IPS-15b (cell line): ENCODE measurements around the gene ATRAID.
"Not testable (repeated sequence)": the region's sequence is repeated elsewhere in the genome, so short reads cannot be mapped to it uniquely, and the experiment has no call there.

Experiments used
- H3K27me3 ChIP-seq: one replicate; pipeline ENCODE4 v1.6.1; 2013; ENCODE audit warnings: low read length; ENCODE audit not compliant: control insufficient read depth, insufficient read depth
- H3K36me3 ChIP-seq: one replicate; pipeline ENCODE4 v1.6.1; 2013; ENCODE audit warnings: low read length; ENCODE audit not compliant: control insufficient read depth, insufficient read depth
- H3K4me1 ChIP-seq: one replicate; pipeline ENCODE4 v1.6.1; 2013; ENCODE audit warnings: mild to moderate bottlenecking, low read length; ENCODE audit not compliant: control insufficient read depth, insufficient read depth
- H3K4me3 ChIP-seq: one replicate; pipeline ENCODE4 v1.5.1; 2013; ENCODE audit warnings: low read depth, low read length
- H3K9ac ChIP-seq: one replicate; pipeline ENCODE4 v1.6.1; 2013; ENCODE audit warnings: low read depth, mild to moderate bottlenecking, low read length
- H3K9me3 ChIP-seq: one replicate; pipeline ENCODE4 v1.6.1; 2013; ENCODE audit warnings: mild to moderate bottlenecking, low read length; ENCODE audit not compliant: control insufficient read depth, insufficient read depth

ATRAID gene, protein sequence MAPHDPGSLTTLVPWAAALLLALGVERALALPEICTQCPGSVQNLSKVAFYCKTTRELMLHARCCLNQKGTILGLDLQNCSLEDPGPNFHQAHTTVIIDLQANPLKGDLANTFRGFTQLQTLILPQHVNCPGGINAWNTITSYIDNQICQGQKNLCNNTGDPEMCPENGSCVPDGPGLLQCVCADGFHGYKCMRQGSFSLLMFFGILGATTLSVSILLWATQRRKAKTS

DNA sequence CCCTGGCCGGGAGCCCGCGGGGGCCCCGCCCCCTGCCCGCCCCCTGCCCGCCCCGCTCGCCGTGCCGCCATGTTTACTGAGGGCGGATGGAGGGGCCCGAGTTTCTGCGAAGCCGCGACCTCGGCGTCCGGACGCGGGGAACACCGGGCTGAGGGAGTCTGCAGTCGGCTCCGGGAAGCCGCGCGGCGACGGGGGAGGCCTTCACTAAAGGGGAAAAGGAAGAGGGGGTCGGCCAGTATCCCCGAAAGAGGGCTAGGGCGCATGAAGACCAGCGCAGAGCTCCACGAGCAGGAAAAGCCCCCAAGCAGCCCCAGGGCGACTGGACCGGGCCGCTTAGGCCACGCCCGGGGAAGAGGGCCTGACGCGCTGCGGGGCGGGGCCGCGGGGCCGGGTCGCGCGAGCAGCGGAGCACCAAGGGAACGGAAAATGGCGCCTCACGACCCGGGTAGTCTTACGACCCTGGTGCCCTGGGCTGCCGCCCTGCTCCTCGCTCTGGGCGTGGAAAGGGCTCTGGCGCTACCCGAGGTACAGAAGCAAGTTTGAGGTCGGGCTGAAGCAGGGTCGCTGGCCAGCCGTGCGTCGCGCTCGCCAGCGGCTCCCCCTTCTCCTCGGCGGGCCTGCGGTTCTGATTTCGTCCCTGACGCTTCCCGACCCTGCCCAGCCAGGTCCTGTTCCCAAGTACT is at the start of gene ATRAID, which contains the start of gene SLC5A6:
TSS of gene ATRAID (plus strand) at position 99 of the 683 bp plus-strand sequence. CDS start at position 427, 328 bp downstream.
TSS of gene SLC5A6 (minus strand) at position 326 of the 683 bp plus-strand sequence. CDS start 4,618 bp downstream, outside the sequence.
- H3K4me3 ChIP-seq, result peak within 1 kb of the TSS; percentile 95
- no peaks in the 10 kb centered on the region for H3K9me3 ChIP-seq
- H3K27me3 ChIP-seq, result no peaks in the 10 kb centered on the region
- peaks cover 20% of the 10 kb centered on the region for H3K36me3 ChIP-seq
- peak within 1 kb of the TSS; percentile 96 for H3K9ac ChIP-seq
- H3K4me1 ChIP-seq, result peaks cover 2% of the 10 kb centered on the region

DNA sequence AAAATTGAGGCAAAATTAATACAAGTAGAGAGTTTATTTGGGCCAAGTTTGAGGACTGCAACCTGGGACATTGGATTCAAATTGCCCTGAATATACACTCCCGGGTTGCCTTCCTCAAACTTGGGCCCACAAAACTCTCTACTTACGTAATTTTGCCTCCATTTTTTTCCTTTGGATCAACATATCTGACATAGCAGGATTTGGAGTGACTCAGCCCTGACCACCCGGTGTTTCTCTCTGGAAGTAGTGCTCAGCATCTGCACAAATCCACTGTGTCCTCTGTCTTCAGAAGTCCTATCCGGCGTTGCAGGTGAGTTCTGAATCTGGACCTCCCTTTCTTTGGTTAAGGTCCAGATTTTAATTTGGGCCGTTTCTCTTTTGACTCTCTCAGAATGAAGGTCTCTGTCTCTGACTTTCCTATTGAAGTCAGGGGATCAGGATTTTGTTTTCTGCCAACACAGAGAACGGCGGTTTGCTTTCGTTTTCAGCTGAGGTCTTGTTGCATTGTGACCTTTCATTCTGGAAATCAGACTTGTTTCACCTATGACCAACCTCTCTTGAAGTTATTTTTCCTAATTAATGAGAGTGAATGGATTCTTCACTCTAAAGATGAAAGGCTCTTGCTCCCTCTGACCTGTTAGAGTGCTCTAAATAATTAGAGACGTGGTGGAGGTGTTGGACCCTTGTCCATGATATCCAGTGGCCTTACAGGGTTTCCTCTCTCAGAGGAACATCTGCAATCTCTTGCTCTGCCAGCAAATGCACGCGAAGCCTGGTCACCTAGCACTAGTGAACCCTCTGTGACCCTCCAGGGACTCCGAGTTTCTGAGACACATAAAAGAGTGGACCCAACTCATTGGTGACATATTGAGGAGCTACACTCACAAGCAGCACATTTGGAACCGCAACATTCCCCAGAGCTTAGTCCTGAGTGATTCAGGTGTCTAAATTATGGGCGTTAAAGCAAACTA is 49.4 kb upstream of the ATRAID start:
- H3K27me3 ChIP-seq, result no peaks in the 10 kb centered on the region
- H3K9me3 ChIP-seq, result no peaks in the 10 kb centered on the region
- H3K36me3 ChIP-seq, result no peaks in the 10 kb centered on the region
- H3K4me1 ChIP-seq, result no peaks in the 10 kb centered on the region
- H3K4me3 ChIP-seq, result no peak overlapping the region
- H3K9ac ChIP-seq, result no peak overlapping the region

DNA sequence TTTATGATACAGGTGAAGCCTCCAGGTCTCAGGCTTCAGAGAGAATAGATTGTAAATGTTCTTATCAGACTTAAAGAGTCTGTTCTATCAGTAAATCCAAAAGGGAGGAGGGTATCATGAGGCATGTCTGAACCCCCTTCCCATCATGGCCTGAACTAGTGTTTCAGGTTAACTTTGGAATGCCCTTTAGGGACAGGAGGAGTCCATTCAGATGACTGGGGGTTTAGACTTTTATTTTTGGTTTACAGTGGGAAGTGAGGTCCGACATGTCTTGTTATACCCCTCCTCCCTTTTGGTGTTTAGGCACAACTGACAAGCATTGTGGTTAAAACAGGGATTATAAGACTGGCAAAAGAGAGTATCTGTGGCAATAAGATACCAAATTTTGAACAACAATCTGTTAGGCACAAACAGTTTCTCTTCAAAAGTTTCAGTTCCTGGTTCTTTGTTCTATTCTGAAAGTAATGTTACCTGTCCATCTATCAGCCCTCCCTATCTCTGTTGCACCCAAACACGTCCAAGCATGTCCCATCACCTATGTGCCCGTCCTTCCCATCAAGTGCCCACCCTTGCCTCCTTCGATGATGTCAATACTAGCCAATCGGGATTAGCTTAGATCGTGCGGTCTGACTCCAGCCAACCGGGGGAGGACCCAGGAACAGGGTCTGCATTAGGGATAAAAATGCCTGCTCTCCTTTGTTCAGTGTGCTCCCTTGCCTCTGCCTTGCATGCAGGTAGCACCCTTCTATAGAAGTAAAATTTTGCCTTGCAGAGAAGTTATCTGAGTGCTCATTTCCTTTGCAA is 46.7 kb upstream of the ATRAID start:
- H3K4me3 ChIP-seq, result no peak overlapping the region
- H3K4me1 ChIP-seq, result no peaks in the 10 kb centered on the region
- H3K9me3 ChIP-seq, result no peaks in the 10 kb centered on the region
- H3K9ac ChIP-seq, result no peak overlapping the region
- H3K36me3 ChIP-seq, result no peaks in the 10 kb centered on the region
- no peaks in the 10 kb centered on the region for H3K27me3 ChIP-seq

DNA sequence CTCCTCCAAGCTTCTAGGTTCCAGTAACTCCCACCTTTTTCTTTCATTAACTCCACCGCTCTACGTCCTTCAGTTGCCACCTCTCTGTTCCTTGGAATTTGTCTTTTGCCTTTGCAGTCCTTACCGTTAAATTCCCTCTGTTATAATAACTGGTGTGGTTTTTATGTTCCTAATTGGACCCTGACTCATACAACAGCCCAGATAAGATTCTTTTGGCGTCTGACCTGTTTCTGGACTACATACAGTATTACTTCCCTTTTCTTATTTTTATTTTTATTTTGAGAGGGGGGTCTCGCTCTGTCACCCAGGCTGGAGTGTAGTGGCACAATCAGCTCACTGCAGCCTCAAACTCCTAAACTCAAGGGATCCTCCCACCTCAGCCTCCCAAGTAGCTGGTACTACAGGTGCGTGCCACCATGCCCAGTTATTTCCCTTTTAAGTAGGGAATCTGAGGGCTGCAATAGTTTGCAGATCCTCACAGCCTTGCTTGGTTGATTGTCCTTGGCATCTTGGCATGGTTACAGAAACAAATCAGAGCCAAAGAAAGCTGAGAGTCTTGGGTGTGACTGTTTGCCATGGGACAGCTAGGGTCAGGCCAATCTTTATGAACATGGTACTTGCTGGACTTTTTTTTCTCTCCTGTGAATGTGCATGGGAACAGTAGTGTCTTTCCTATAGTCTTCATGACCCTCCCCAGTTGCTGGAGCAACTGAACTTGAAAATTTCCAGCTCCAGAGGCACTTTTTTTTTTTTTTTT is 41.1 kb upstream of the ATRAID start:
- Histone ChIP-seq H3K4me1 (no peaks in the 10 kb centered on the region), H3K9me3 (no peaks in the 10 kb centered on the region), H3K4me3 (peak overlapping the region; percentile 45), H3K36me3 (no peaks in the 10 kb centered on the region), H3K27me3 (peaks cover 7% of the 10 kb centered on the region), H3K9ac (no peak overlapping the region)

DNA sequence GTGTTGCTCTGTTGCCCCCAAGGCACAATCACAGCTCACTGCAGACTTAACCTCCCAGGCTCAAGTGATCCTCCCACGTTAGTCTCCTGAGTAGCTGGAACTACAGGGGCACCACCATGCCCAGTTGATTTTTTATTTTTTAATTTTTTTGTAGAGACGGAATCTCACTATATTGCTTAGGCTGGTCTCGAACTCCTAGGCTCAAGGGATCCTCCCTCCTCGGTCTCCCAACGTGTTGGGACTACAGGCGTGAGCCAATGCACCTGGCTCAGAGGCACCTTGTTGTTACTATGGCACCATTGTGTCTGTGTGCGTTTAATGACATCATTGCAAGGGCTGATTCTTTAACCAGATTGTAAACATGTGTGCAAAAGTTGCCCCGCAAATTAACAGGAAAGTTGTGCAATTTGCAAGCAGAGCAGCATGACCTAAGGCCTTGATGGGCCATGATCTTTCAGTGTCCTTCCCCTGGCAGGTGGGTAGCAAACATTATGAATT is 40.4 kb upstream of the ATRAID start:
- H3K27me3 ChIP-seq, result peaks cover 7% of the 10 kb centered on the region
- H3K9me3 ChIP-seq, result no peaks in the 10 kb centered on the region
- H3K36me3 ChIP-seq, result no peaks in the 10 kb centered on the region
- no peak overlapping the region for H3K9ac ChIP-seq
- no peak overlapping the region for H3K4me3 ChIP-seq
- H3K4me1 ChIP-seq, result no peaks in the 10 kb centered on the region

DNA sequence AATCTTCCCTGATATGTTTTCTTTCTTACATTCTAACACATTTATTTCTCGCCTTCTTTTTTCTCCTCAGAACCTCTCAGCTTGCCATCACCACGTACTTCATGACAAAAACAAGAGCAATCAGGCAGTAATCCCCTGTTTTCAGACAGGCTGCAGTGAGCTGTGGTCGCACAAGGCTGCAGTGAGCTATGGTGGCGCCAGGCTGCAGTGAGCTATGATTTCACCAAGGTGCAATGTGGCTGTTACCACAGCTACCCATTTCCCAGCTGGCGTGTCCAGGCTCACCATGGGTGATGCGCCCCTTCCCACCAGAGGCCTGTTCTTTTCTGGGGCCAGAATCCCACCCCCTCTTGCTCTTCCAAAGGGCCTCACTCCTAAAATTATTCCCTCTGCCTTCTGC is 37.2 kb upstream of the ATRAID start:
- H3K9me3 ChIP-seq, result no peaks in the 10 kb centered on the region
- H3K27me3 ChIP-seq, result peaks cover 7% of the 10 kb centered on the region
- H3K4me1 ChIP-seq, result no peaks in the 10 kb centered on the region
- no peaks in the 10 kb centered on the region for H3K36me3 ChIP-seq
- no peak overlapping the region for H3K9ac ChIP-seq
- no peak overlapping the region for H3K4me3 ChIP-seq

DNA sequence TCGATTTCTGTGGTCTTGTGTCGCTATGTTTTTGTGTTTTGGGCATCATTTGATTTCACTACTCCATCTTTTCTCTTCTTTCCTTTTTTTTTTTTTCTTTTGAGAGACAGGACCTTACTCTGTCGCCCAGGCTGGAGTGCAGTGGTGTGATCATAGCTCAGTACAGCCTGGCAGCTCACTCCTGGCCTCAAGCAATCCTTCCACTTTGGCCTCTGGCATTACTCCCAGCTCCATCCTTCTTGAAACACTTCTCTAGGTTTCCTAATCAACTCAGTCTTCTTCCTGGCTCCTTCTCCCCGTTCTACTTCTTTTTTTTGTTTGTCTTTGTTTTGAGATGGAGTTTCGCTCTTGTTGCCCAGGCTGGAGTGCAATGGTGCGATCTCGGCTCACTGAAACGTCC is 36.5 kb upstream of the ATRAID start:
- Histone ChIP-seq H3K4me1 (no peaks in the 10 kb centered on the region), H3K9ac (no peak overlapping the region), H3K36me3 (no peaks in the 10 kb centered on the region), H3K9me3 (no peaks in the 10 kb centered on the region), H3K27me3 (peaks cover 6% of the 10 kb centered on the region), H3K4me3 (no peak overlapping the region)

DNA sequence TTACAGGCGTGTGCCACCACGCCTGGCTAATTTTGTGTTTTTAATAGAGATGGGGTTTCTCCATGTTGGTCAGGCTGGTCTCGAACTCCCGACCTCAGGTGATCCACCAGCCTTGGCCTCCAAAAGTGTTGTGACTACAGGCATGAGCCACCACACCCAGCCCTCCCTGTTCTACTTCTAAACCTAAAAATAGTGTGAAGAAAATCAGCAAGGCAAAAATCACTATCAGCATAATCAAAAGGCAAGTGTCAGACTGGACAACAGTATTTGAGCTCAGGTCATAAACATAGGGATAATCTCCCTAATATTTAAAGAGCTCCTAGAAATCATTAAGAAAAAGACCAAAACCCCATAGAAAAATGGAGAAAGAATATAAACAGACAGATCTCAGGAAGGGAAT is 36.1 kb upstream of the ATRAID start:
- not testable (repeated sequence) for H3K4me3 ChIP-seq, H3K36me3 ChIP-seq, H3K9me3 ChIP-seq, H3K4me1 ChIP-seq, H3K27me3 ChIP-seq, H3K9ac ChIP-seq

DNA sequence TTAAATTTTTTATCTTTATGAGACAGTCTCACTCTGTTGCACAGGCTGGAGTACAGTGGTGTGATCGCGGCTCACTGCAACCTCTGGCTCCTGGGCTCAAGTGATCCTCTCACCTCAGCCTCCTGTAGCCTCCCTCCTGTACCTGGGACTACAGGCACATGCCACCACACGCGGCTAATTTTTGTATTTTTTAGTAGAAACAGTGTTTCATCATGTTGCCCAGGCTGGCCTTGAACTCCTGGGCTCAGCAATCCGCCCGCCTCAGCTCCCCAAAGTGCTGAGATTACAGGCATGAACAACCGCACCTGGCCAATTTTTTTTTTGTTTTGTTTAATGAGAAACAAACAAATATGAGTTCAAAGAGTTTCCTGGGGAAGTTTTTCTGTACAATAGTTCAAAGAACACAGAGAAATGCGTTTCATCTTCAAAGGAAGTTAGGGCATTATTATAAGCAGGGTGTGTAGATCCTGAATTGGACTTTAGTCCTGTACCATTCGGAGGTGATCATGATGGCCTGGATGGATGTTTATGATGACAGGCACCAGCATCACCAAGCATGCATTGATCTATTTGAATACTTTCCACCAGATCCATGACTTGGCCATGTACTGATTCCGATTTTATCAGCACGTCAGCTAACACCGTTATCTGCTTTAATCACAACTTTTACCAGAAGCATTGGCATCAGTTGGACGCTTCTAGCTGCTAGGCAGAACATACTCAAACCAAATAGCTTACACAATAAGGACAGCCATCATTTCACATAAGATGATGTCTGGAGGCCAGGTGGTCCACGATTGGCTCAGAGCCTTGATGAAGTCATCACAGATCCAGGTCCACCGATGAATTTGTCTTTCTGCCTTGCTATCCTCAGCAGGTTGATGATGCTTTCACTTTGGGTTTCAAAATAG is 34.1 kb upstream of the ATRAID start:
- Histone ChIP-seq H3K9me3 (no peaks in the 10 kb centered on the region), H3K36me3 (no peaks in the 10 kb centered on the region), H3K4me1 (no peaks in the 10 kb centered on the region), H3K4me3 (no peak overlapping the region), H3K9ac (no peak overlapping the region), H3K27me3 (peaks cover 5% of the 10 kb centered on the region)

DNA sequence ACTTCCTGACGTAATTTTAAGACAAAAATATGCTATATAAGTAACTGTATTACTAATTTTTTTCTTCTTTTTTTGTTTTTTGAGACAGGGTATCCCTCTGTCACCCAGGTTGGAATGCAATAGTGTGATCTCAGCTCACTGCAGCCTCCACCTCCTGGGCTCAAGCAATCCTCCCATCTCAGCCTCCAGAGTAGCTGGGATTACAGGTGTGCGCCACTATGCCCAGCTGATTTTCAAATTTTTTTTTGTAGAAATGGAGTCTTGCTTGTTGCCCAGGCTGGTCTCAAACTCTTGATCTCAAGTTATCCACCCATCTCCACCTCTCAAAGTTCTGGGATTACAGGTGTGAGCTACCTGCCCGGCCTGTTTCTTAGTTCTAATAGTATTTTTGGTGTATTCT is 33.4 kb upstream of the ATRAID start:
- Histone ChIP-seq H3K4me3 (no peak overlapping the region), H3K27me3 (peaks cover 2% of the 10 kb centered on the region), H3K4me1 (no peaks in the 10 kb centered on the region), H3K9me3 (no peaks in the 10 kb centered on the region), H3K36me3 (no peaks in the 10 kb centered on the region), H3K9ac (no peak overlapping the region)
